ENCODE results near the gene HOXC11.

The HOXC11 gene

DNA sequence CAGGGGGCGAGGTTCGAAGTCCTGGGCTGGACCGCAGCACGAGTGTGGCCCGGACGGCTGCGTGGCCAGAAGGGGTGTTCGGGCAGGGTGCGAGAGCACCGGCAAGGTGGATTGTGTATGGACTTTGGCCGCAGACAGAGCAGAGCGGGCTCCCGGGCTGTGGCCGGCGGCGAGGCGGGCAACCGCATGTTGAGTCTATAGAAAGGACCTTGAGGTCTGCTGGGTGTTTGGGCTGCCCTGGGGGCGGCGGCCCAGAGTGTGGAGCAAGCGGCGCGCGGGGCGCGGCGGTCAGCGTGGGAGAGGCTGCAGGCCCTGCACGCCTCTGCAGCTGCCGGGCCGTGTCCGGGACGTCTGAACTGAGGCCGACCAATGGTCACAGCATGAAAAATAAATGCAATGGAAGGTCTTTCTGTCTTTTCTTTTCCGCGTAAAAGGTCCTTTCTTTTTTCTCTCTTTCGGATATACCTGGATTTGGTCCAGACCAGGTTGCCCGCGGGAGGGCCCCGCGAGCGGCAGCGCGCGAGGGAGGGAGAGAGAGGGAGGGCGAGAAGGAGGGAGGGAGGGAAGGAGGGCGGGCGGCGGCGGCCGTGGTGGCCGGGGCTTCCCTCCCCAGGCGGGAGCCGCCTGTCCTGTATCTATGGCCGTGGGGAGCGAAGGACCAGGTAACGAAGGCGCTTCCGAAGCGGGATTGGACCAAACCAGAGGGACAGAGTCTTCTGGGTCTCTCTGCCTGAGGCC is 21.5 kb downstream of the HOXC11 start:
- H3K4me2 ChIP-seq: no peak overlapping the region; the same call in 1 of the 2 replicates
- H3K36me3 ChIP-seq (ENCODE audit: insufficient read depth): no peaks in the 10 kb centered on the region
- no peak overlapping the region for H3K4me3 ChIP-seq (IDR thresholded peaks at IDR 0.05; ENCODE audit: insufficient read depth, low read depth, low read length)
- H2AFZ ChIP-seq (ENCODE audit: low read depth): no peak overlapping the region
- TF ChIP-seq, protein P1, sequence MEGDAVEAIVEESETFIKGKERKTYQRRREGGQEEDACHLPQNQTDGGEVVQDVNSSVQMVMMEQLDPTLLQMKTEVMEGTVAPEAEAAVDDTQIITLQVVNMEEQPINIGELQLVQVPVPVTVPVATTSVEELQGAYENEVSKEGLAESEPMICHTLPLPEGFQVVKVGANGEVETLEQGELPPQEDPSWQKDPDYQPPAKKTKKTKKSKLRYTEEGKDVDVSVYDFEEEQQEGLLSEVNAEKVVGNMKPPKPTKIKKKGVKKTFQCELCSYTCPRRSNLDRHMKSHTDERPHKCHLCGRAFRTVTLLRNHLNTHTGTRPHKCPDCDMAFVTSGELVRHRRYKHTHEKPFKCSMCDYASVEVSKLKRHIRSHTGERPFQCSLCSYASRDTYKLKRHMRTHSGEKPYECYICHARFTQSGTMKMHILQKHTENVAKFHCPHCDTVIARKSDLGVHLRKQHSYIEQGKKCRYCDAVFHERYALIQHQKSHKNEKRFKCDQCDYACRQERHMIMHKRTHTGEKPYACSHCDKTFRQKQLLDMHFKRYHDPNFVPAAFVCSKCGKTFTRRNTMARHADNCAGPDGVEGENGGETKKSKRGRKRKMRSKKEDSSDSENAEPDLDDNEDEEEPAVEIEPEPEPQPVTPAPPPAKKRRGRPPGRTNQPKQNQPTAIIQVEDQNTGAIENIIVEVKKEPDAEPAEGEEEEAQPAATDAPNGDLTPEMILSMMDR (conservative IDR thresholded peaks at IDR 0.05; ENCODE audit: low read depth, low read length): no peak
- peaks cover 40% of the 10 kb centered on the region for H3K4me1 ChIP-seq (ENCODE audit: low read depth, poor library complexity, severe bottlenecking)
- no peaks in the 10 kb centered on the region for H3K79me2 ChIP-seq (ENCODE audit: insufficient read depth, low read depth)
- H3K27ac ChIP-seq: no peak overlapping the region
- H4K20me1 ChIP-seq (ENCODE audit: insufficient read depth): no peaks in the 10 kb centered on the region
- H3K27me3 ChIP-seq (ENCODE audit: insufficient read depth, low read depth): peaks cover 100% of the 10 kb centered on the region
- H3K9ac ChIP-seq: no peak overlapping the region

DNA sequence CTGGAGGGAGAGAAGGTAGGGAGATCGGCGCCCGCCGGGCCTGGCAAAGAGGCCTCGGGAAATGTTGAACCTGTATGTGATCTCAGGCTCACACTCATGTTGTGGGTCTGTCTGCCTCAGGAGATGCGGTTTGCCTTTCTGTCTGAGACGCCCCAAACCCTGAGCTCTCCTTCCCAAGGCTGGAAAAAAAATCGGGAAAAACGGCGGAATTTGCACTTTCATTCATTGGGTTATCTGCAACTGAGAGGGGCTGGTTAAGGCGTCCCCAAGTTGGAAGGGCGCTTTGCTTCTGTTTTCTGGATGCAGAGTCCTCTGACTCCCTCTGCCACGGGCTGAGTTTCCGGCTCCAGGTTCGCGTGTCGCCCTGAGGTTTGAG is 22.1 kb downstream of the HOXC11 start:
- H3K79me2 ChIP-seq (ENCODE audit: insufficient read depth, low read depth): no peaks in the 10 kb centered on the region
- no peaks in the 10 kb centered on the region for H4K20me1 ChIP-seq (ENCODE audit: insufficient read depth)
- peak overlapping the region; percentile 27 for H3K4me3 ChIP-seq (IDR thresholded peaks at IDR 0.05; ENCODE audit: insufficient read depth, low read depth, low read length)
- H3K27me3 ChIP-seq (ENCODE audit: insufficient read depth, low read depth): peaks cover 100% of the 10 kb centered on the region
- H3K4me2 ChIP-seq: peak overlapping the region; percentile 98
- TF ChIP-seq, protein P1 (conservative IDR thresholded peaks at IDR 0.05; ENCODE audit: low read depth, low read length): no peak
- no peaks in the 10 kb centered on the region for H3K36me3 ChIP-seq (ENCODE audit: insufficient read depth)
- H3K9ac ChIP-seq: no peak overlapping the region
- peaks cover 35% of the 10 kb centered on the region for H3K4me1 ChIP-seq (ENCODE audit: low read depth, poor library complexity, severe bottlenecking)
- H2AFZ ChIP-seq (ENCODE audit: low read depth): peak overlapping the region; percentile 97
- H3K27ac ChIP-seq: no peak overlapping the region

DNA sequence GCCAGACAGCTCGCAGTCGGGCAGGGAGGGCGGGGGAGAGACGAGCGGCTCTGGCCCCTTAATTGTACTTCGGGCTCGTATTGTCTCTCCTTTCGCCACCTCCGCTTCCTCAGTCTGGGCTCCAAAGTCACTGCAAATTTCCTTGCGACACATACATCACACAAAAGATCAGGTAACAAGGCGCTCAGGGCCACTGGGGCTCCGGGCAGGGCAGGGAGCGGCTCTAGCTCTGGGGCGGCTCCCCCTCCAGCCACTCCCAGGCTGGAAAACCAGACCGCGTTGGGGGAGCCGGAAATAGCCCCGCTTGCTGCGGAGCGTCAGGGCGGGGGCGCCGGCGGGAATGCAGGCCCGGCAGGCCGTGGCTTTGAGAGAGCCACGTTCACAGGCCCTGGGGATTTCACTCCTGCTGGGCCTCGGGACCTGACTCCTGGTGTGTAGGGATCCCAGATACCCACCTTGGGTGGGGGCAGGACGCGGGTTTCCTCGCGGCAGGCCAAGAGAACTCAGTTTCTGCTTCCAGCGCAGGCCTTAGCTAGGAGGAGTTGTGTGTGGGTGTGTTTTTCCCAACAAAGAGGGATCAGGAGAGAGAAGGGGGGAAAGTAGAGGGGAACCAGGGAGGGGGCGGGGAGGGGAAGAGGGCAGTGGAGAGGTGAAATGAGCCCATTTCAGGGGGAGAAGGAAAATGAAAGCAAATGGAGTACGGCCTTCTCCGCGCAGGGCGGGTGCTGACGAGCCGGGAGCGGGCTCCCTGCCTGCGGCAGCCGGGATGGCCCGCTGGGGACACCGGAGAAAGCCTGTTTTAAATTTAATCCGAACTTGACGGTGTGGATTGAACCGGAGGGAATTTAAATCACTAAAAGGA is 22.7 kb downstream of the HOXC11 start:
- Histone ChIP-seq H3K27ac (no peak overlapping the region), H4K20me1 (ENCODE audit: insufficient read depth) (no peaks in the 10 kb centered on the region), H3K36me3 (ENCODE audit: insufficient read depth) (no peaks in the 10 kb centered on the region), H3K4me2 (peak overlapping the region; percentile 98), H2AFZ (ENCODE audit: low read depth) (peak overlapping the region; percentile 97), H3K27me3 (ENCODE audit: insufficient read depth, low read depth) (peaks cover 100% of the 10 kb centered on the region), H3K4me3 (IDR thresholded peaks at IDR 0.05; ENCODE audit: insufficient read depth, low read depth, low read length) (peak overlapping the region; percentile 27), H3K79me2 (ENCODE audit: insufficient read depth, low read depth) (no peaks in the 10 kb centered on the region), H3K4me1 (ENCODE audit: low read depth, poor library complexity, severe bottlenecking) (peaks cover 35% of the 10 kb centered on the region), H3K9ac (peak overlapping the region; percentile 44)
- TF ChIP-seq, protein P1 (conservative IDR thresholded peaks at IDR 0.05; ENCODE audit: low read depth, low read length): peak; percentile 13; the same call in 1 of the 2 replicates

DNA sequence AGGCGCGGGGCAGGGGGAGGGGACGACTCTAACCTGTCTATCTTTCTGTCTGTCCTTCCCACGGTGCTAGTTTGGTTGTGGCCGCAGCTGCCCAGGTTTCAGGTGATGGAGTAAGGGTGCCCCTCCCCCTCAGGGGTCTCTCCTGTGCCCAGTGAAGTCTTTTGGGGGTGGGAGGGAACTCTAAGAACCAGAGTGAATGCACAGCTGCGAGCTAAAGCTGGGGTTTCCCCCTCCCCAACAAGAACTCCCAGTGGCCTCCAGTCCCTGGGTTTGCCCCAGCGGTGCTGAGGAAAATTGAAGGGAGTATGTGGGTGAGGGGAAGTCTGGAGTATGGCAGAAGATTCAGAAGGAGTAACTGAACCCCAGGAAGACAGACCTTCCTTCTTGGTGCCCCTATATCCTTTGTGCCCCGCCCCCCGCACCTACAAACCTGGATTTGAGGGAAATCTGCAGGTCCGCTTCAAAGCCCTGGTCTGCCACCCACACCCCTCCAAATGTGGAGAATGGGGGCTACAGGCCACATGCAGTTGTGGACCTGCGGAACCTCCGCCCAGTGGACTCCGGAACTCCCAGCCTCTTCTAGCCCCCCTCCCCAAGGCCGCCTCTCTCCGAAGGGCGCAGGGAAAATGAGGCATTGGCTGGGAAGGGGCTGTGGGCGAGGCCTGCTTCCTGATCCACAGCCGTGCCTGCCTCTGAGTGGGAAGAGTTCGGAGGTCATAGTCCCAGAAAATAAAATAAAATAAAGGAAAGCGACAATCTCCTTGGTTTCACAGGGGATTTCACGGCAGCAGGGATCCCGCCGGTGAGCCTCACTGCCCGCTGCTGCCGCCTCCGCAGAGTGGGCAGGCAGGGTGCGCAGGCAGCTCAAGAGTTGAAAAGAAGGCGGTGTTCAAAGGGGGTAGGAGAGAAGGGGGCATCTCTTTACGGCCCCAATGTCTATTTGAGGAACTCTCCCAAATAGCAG is 23.6 kb downstream of the HOXC11 start:
- peaks cover 100% of the 10 kb centered on the region for H3K27me3 ChIP-seq (ENCODE audit: insufficient read depth, low read depth)

More for the DNA sequence above, 23.6 kb downstream of the HOXC11 start:
- peaks cover 31% of the 10 kb centered on the region for H3K4me1 ChIP-seq (ENCODE audit: low read depth, poor library complexity, severe bottlenecking)
- H3K79me2 ChIP-seq (ENCODE audit: insufficient read depth, low read depth): no peaks in the 10 kb centered on the region
- TF ChIP-seq, protein P1 (conservative IDR thresholded peaks at IDR 0.05; ENCODE audit: low read depth, low read length): no peak
- no peaks in the 10 kb centered on the region for H3K36me3 ChIP-seq (ENCODE audit: insufficient read depth)
- no peaks in the 10 kb centered on the region for H4K20me1 ChIP-seq (ENCODE audit: insufficient read depth)
- no peak overlapping the region for H3K27ac ChIP-seq
- peak overlapping the region; percentile 97 for H2AFZ ChIP-seq (ENCODE audit: low read depth)
- peak overlapping the region; percentile 27 for H3K4me3 ChIP-seq (IDR thresholded peaks at IDR 0.05; ENCODE audit: insufficient read depth, low read depth, low read length)
- peak overlapping the region; percentile 98 for H3K4me2 ChIP-seq
- H3K9ac ChIP-seq: peak overlapping the region; percentile 44
